CD4-positive, alpha-beta T cell treated with Interleukin-4 for 1 hour (primary cell): ENCODE measurements around the gene SUPT20HL2.
"Not testable (repeated sequence)": the region's sequence is repeated elsewhere in the genome, so short reads cannot be mapped to it uniquely, and the experiment has no call there.

Experiments
- DNase-seq, 2 donors: peaks; one replicate each; pipeline ENCODE4 v3.0.0-alpha.2; 2020 to 2022

Gene SUPT20HL2

GRCh38 chrX:24314019-24314635 lies at the start of gene SUPT20HL2:
Gene SUPT20HL2, minus strand, starts transcription at chrX:24314069. Its CDS starts 754 bp downstream, at chrX:24313315.
- DNase-seq = no peak

GRCh38 chrX:24362089-24362745 lies 48.3 kb upstream of the SUPT20HL2 start:
- not testable (repeated sequence) for DNase-seq

GRCh38 chrX:24360272-24360671 lies 46.4 kb upstream of the SUPT20HL2 start, which contains the start of gene SUPT20HL1:
Gene SUPT20HL1, plus strand, starts transcription at chrX:24360639. Its CDS starts 2,122 bp downstream, at chrX:24362761.
- DNase-seq = no peak

- no peak for DNase-seq
These were observed 43.2 kb upstream of the SUPT20HL2 start for GRCh38 chrX:24357106-24357505.

GRCh38 chrX:24355095-24355494 lies 41.2 kb upstream of the SUPT20HL2 start:
- DNase-seq = no peak

- DNase-seq = no peak
These were observed 36.3 kb upstream of the SUPT20HL2 start for GRCh38 chrX:24350217-24350616.

- no peak for DNase-seq
These were observed 34.0 kb upstream of the SUPT20HL2 start for GRCh38 chrX:24347881-24348280.

GRCh38 chrX:24343719-24344118 lies 29.9 kb upstream of the SUPT20HL2 start:
- no peak for DNase-seq

- DNase-seq = no peak
These were observed 27.9 kb upstream of the SUPT20HL2 start for GRCh38 chrX:24341795-24342194.

GRCh38 chrX:24340501-24340900 lies 26.6 kb upstream of the SUPT20HL2 start:
- no peak for DNase-seq

GRCh38 chrX:24339911-24340310 lies 26.0 kb upstream of the SUPT20HL2 start:
- DNase-seq = no peak

- DNase-seq = no peak
These were observed 22.0 kb upstream of the SUPT20HL2 start for GRCh38 chrX:24335871-24336270.

- DNase-seq = no peak
These were observed 20.6 kb upstream of the SUPT20HL2 start for GRCh38 chrX:24334461-24334860.

GRCh38 chrX:24333371-24333770 lies 19.5 kb upstream of the SUPT20HL2 start:
- DNase-seq = no peak

- DNase-seq = no peak
These were observed 19.0 kb upstream of the SUPT20HL2 start for GRCh38 chrX:24332878-24333277.

- DNase-seq = no peak
These were observed 11.4 kb upstream of the SUPT20HL2 start for GRCh38 chrX:24325231-24325630.

- DNase-seq = no peak
These were observed 8.0 kb upstream of the SUPT20HL2 start for GRCh38 chrX:24321741-24322395.

GRCh38 chrX:24317567-24317966 lies 3.7 kb upstream of the SUPT20HL2 start:
- DNase-seq = no peak

GRCh38 chrX:24316111-24316510 lies 2.2 kb upstream of the SUPT20HL2 start:
- no peak for DNase-seq

GRCh38 chrX:24312249-24312607 lies 1.6 kb downstream of the SUPT20HL2 start:
- not testable (repeated sequence) for DNase-seq

- not testable (repeated sequence) for DNase-seq
These were observed 2.2 kb downstream of the SUPT20HL2 start for GRCh38 chrX:24311507-24312248.

GRCh38 chrX:24310916-24311315 lies 3.0 kb downstream of the SUPT20HL2 start:
- DNase-seq = not testable (repeated sequence)
